Ishikawa (cell line): ENCODE data around the gene GPBP1L1.

Experiments
- CEBPB ChIP-seq: IDR thresholded peaks from 2 replicates; pipeline ENCODE4 v1.6.1; 2012
- CREB1 ChIP-seq: IDR thresholded peaks from 2 replicates; pipeline ENCODE4 v1.6.1; 2012; ENCODE audit warnings: low read depth
- NFIC ChIP-seq: IDR thresholded peaks from 2 replicates; pipeline ENCODE4 v1.6.1; 2012
- REST ChIP-seq: IDR thresholded peaks from 2 replicates; pipeline ENCODE4 v1.6.1; 2012; ENCODE audit warnings: low read depth, mild to moderate bottlenecking

GRCh38 chr1:45713711-45714110 lies 27.4 kb upstream of the GPBP1L1 start:
- TF ChIP-seq NFIC: no peak
- TF ChIP-seq REST: no peak
- no peak for TF ChIP-seq CREB1
- TF ChIP-seq CEBPB: no peak
